ENCODE measurements around the gene SLC35F3.

The SLC35F3 gene

DNA sequence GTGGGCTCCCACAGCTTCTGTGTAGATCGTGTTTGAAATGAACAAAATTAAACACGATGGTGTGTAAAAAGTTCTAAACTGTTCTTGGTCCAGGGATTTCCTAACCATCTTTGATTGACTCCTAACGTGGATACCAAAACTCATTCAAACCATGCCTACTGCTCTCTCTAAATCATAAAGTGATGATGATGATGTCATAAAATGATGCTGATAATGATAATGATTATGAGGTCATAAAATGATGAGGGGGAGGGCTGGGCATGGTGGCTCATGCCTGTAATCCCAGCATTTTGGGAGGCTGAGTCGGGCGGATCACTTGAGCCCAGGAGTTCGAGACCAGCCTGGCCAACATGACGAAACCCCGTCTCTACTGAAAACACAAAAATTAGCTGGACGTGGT is 335.5 kb downstream of the SLC35F3 start:
- TF ChIP-seq FOXM1 (IDR thresholded peaks at IDR 0.05; ENCODE audit: borderline replicate concordance, low read depth) (no peak), NFIC (IDR thresholded peaks at IDR 0.05) (no peak), TEAD4 (IDR thresholded peaks at IDR 0.05) (no peak), EGR1 (IDR thresholded peaks at IDR 0.05) (no peak), TCF12 (IDR thresholded peaks at IDR 0.05; ENCODE audit: low read depth) (no peak), CEBPB (IDR thresholded peaks at IDR 0.05) (no peak), CREB1 (IDR thresholded peaks at IDR 0.05; ENCODE audit: low read depth) (no peak), EP300 (IDR thresholded peaks at IDR 0.05; ENCODE audit: borderline replicate concordance) (no peak), ZBTB7A (IDR thresholded peaks at IDR 0.05; ENCODE audit: low read depth) (no peak), TAF1 (IDR thresholded peaks at IDR 0.05; ENCODE audit: low read depth) (no peak), YY1 (IDR thresholded peaks at IDR 0.05; ENCODE audit: low read depth) (no peak), MAX (IDR thresholded peaks at IDR 0.05) (no peak), RAD21 (IDR thresholded peaks at IDR 0.05; ENCODE audit: low read depth) (no peak)
- TF ChIP-seq, protein P1, sequence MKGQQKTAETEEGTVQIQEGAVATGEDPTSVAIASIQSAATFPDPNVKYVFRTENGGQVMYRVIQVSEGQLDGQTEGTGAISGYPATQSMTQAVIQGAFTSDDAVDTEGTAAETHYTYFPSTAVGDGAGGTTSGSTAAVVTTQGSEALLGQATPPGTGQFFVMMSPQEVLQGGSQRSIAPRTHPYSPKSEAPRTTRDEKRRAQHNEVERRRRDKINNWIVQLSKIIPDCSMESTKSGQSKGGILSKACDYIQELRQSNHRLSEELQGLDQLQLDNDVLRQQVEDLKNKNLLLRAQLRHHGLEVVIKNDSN (IDR thresholded peaks at IDR 0.05), result no peak
- TF ChIP-seq, protein P2, sequence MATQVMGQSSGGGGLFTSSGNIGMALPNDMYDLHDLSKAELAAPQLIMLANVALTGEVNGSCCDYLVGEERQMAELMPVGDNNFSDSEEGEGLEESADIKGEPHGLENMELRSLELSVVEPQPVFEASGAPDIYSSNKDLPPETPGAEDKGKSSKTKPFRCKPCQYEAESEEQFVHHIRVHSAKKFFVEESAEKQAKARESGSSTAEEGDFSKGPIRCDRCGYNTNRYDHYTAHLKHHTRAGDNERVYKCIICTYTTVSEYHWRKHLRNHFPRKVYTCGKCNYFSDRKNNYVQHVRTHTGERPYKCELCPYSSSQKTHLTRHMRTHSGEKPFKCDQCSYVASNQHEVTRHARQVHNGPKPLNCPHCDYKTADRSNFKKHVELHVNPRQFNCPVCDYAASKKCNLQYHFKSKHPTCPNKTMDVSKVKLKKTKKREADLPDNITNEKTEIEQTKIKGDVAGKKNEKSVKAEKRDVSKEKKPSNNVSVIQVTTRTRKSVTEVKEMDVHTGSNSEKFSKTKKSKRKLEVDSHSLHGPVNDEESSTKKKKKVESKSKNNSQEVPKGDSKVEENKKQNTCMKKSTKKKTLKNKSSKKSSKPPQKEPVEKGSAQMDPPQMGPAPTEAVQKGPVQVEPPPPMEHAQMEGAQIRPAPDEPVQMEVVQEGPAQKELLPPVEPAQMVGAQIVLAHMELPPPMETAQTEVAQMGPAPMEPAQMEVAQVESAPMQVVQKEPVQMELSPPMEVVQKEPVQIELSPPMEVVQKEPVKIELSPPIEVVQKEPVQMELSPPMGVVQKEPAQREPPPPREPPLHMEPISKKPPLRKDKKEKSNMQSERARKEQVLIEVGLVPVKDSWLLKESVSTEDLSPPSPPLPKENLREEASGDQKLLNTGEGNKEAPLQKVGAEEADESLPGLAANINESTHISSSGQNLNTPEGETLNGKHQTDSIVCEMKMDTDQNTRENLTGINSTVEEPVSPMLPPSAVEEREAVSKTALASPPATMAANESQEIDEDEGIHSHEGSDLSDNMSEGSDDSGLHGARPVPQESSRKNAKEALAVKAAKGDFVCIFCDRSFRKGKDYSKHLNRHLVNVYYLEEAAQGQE (IDR thresholded peaks at IDR 0.05; ENCODE audit: low read depth), result no peak

- no peak for TF ChIP-seq TAF1 (IDR thresholded peaks at IDR 0.05; ENCODE audit: low read depth)
- TF ChIP-seq CREB1 (IDR thresholded peaks at IDR 0.05; ENCODE audit: low read depth), result no peak
- TF ChIP-seq CEBPB (IDR thresholded peaks at IDR 0.05), result no peak
- no peak for TF ChIP-seq RAD21 (IDR thresholded peaks at IDR 0.05; ENCODE audit: low read depth)
- TF ChIP-seq, protein P2 (IDR thresholded peaks at IDR 0.05; ENCODE audit: low read depth), result no peak
- no peak for TF ChIP-seq TEAD4 (IDR thresholded peaks at IDR 0.05)
- no peak for TF ChIP-seq NFIC (IDR thresholded peaks at IDR 0.05)
- no peak for TF ChIP-seq TCF12 (IDR thresholded peaks at IDR 0.05; ENCODE audit: low read depth)
- no peak for TF ChIP-seq ZBTB7A (IDR thresholded peaks at IDR 0.05; ENCODE audit: low read depth)
Observed at GRCh38 chr1:234240680-234241079, 336.2 kb downstream of the SLC35F3 start.

DNA sequence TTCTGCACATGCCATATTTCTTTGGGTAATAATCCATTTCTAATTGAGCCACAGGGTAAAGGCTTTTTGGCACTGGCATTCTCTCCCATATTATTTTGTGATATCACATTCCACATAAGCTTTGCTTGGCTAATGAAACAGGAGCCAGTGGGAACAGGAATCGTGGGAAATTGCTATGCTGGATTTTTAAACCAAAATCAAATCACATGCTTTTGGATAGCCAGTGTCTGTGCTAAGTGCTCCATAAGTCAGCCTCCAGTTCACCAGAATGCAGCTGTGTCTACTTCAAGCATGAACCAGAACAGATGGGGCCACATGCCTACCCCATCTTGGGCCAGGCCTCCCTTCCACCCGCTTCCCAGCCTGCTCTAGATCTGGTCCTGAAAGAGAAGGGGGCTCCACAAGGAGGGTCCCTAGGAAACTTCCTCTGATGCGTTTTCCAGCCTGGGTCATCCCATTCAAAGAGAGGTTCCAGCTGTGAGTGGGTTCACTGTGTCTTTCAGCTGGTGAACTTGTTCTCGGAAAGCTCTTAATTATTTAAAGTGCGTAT is 337.5 kb downstream of the SLC35F3 start:
- TF ChIP-seq CREB1 (IDR thresholded peaks at IDR 0.05; ENCODE audit: low read depth) (no peak), TEAD4 (IDR thresholded peaks at IDR 0.05) (no peak), FOXM1 (IDR thresholded peaks at IDR 0.05; ENCODE audit: borderline replicate concordance, low read depth) (no peak), EGR1 (IDR thresholded peaks at IDR 0.05) (no peak), EP300 (IDR thresholded peaks at IDR 0.05; ENCODE audit: borderline replicate concordance) (no peak), MAX (IDR thresholded peaks at IDR 0.05) (no peak), TCF12 (IDR thresholded peaks at IDR 0.05; ENCODE audit: low read depth) (no peak), YY1 (IDR thresholded peaks at IDR 0.05; ENCODE audit: low read depth) (no peak)
- TF ChIP-seq, protein P1 (IDR thresholded peaks at IDR 0.05), result no peak

DNA sequence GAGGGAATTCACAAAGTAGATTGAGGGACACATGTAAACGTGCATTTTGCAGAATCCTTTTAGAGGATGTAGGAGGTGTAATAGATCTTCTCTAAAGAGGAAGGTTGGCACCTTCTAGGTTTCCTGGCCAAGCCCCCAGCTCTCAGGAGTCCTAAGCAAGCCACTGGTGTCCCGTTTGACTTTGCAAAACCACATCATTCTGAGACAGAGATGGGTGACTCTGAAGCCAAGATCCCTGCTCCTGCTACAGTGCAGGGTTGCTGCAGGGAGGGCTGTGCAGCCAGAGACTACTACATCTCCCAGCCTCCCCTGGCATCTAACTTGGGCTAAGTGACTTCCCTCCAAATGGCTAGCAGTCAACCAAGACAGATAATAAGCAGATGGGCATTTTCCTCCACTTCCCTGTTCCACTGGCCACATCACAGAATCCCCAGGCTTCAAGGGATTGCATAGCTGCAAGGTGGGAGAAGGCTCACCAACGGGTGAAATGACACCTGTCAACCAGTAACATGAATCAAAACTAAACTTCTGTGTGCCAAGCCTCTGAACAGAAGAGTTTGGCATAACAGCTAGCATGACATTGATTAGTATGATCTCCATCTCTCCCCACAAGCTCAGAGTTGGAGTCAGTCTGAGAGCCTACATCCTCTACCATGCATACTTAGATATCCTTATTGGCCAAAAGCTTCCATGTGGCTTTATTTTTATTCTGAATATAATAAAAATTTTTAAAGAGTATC is 339.2 kb downstream of the SLC35F3 start:
- no peak for TF ChIP-seq CEBPB (IDR thresholded peaks at IDR 0.05)
- no peak for TF ChIP-seq TCF12 (IDR thresholded peaks at IDR 0.05; ENCODE audit: low read depth)
- no peak for TF ChIP-seq EGR1 (IDR thresholded peaks at IDR 0.05)
- no peak for TF ChIP-seq RAD21 (IDR thresholded peaks at IDR 0.05; ENCODE audit: low read depth)
- no peak for TF ChIP-seq CREB1 (IDR thresholded peaks at IDR 0.05; ENCODE audit: low read depth)
- TF ChIP-seq TEAD4 (IDR thresholded peaks at IDR 0.05), result no peak
- TF ChIP-seq, protein P1 (IDR thresholded peaks at IDR 0.05), result no peak

DNA sequence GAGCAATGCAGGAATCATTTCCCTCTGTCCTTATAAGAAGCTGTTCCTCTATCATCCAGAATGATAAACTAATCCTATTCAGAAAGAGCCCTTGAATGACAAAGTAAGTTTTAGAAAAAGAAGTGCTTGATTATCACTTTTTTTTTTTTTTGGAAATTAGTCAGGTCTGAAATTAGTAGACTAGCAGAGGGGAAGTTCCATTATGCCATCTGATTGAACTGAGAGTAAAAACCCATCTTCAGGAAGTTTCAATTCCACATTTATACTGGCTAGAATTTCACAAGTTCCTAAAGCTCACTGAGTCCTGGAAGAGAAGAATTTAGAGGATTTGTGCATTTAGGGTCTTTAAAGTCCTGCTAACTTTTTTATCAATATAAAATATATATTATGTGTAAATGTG is 340.0 kb downstream of the SLC35F3 start:
- no peak for TF ChIP-seq ZBTB7A (IDR thresholded peaks at IDR 0.05; ENCODE audit: low read depth)
- no peak for TF ChIP-seq MAX (IDR thresholded peaks at IDR 0.05)
- TF ChIP-seq TCF12 (IDR thresholded peaks at IDR 0.05; ENCODE audit: low read depth), result no peak
- TF ChIP-seq, protein P2 (IDR thresholded peaks at IDR 0.05; ENCODE audit: low read depth), result no peak
- TF ChIP-seq NFIC (IDR thresholded peaks at IDR 0.05), result no peak
- TF ChIP-seq EP300 (IDR thresholded peaks at IDR 0.05; ENCODE audit: borderline replicate concordance), result no peak
- no peak for TF ChIP-seq CREB1 (IDR thresholded peaks at IDR 0.05; ENCODE audit: low read depth)
- TF ChIP-seq RAD21 (IDR thresholded peaks at IDR 0.05; ENCODE audit: low read depth), result no peak
- TF ChIP-seq YY1 (IDR thresholded peaks at IDR 0.05; ENCODE audit: low read depth), result no peak
- no peak for TF ChIP-seq CEBPB (IDR thresholded peaks at IDR 0.05)
- no peak for TF ChIP-seq EGR1 (IDR thresholded peaks at IDR 0.05)
- TF ChIP-seq TEAD4 (IDR thresholded peaks at IDR 0.05), result no peak
- TF ChIP-seq, protein P1 (IDR thresholded peaks at IDR 0.05), result no peak
- TF ChIP-seq TAF1 (IDR thresholded peaks at IDR 0.05; ENCODE audit: low read depth), result no peak
- no peak for TF ChIP-seq FOXM1 (IDR thresholded peaks at IDR 0.05; ENCODE audit: borderline replicate concordance, low read depth)

Data from Ishikawa (cell line).